GM12878 (cell line): ENCODE data around the gene LY6G6D. TPM values are rescaled to one million over a fixed set of nuclear protein-coding genes. Genes with fewer than 3 reads are reported as not detected.

Experiments
- ATAC-seq: fragments of 200-7000 bp; cut with Tn5 transposase; 3 replicates; pipeline ENCODE4 v1.9.1; 2020; ENCODE audit warnings: mild to moderate bottlenecking, moderate library complexity
- BruUV-seq: library from RNA; stranded (reverse); fragments of 400-500 nt; replicated peaks from 2 replicates; lab custom pipeline; 2021; lab: Mats Ljungman, UMichigan
- CTCF ChIA-PET: fragments of 300-600 bp; sonication (Branson Sonifier 250); formaldehyde crosslinking; extraction: SDS; loops from one replicate; lab custom pipeline; 2021; ENCODE audit warnings: inconsistent platforms; lab: Yijun Ruan, JAX
- POLR2A ChIA-PET: fragments of 350-600 bp; formaldehyde crosslinking; extraction: SDS; loops from one replicate; lab custom pipeline; 2021; ENCODE audit warnings: inconsistent platforms; lab: Charles Lee
- RAD21 ChIA-PET: fragments of 300-600 bp; sonication (Branson Sonifier 250); formaldehyde crosslinking; loops from one replicate; lab custom pipeline; 2023; ENCODE audit warnings: antibody characterized with exemption; ENCODE audit not compliant: unreplicated experiment; lab: Charles Lee
- SMC1A ChIA-PET: fragments of 300-600 bp; sonication (Branson Sonifier 250); formaldehyde crosslinking; loops from one replicate; lab custom pipeline; 2023; ENCODE audit not compliant: unreplicated experiment, uncharacterized antibody; lab: Charles Lee
- DNase-seq: peaks from one replicate; pipeline ENCODE4 v3.0.0-alpha.2; 2011; ENCODE audit warnings: low read depth, low spot score
- FAIRE-seq: peaks from 3 replicates; lab custom pipeline; 2011; peaks lifted over from hg19 to GRCh38; lab: Jason Lieb, UNC
- H2AFZ ChIP-seq: 2 replicates; pipeline ENCODE4 v1.6.0; 2011; ENCODE audit warnings: low read depth, low read length, control low read depth; ENCODE audit not compliant: control insufficient read depth
- H3K27ac ChIP-seq: 2 replicates; pipeline ENCODE4 v1.5.1; 2011; ENCODE audit warnings: control low read depth; ENCODE audit not compliant: control insufficient read depth, insufficient read depth
- H3K27me3 ChIP-seq, 2 experiments: replicated peaks in 1 of 2; 2 replicates each; pipeline versions ENCODE4 v1.6.0 to v1.6.1; 2011; ENCODE audit warnings: low read length in 1 of 2; ENCODE audit not compliant: control insufficient read depth in 2 of 2, insufficient read depth in 2 of 2
- H3K36me3 ChIP-seq, 2 experiments: 2 replicates each; pipeline ENCODE4 v1.5.1; 2011; ENCODE audit warnings: low read length in 1 of 2; ENCODE audit not compliant: control insufficient read depth in 2 of 2, insufficient read depth in 2 of 2
- H3K4me1 ChIP-seq: 2 replicates; pipeline ENCODE4 v1.6.1; 2011; ENCODE audit warnings: mild to moderate bottlenecking, low read length, moderate library complexity, mixed read lengths; ENCODE audit not compliant: control insufficient read depth, insufficient read depth
- H3K4me2 ChIP-seq: 2 replicates; pipeline ENCODE4 v1.6.0; 2011; ENCODE audit warnings: control low read depth; ENCODE audit not compliant: control insufficient read depth, insufficient read depth
- H3K4me3 ChIP-seq: fragments of 200-600 bp; sonication (generic); 2 replicates; pipeline ENCODE4 v1.5.1; 2016
- H3K79me2 ChIP-seq: 2 replicates; pipeline ENCODE4 v1.6.0; 2011; ENCODE audit warnings: low read length; ENCODE audit not compliant: control insufficient read depth, insufficient read depth
- H3K9ac ChIP-seq: 2 replicates; pipeline ENCODE4 v1.8.0; 2011; ENCODE audit warnings: low read length, control low read depth, mixed read lengths; ENCODE audit not compliant: control insufficient read depth, insufficient read depth
- H3K9me3 ChIP-seq: replicated peaks from 3 replicates; pipeline ENCODE4 v1.5.1; 2011; ENCODE audit warnings: mild to moderate bottlenecking, low read length; ENCODE audit not compliant: control insufficient read depth, insufficient read depth
- H4K20me1 ChIP-seq: 2 replicates; pipeline ENCODE4 v1.6.0; 2011; ENCODE audit not compliant: control insufficient read depth, insufficient read depth
- ATF7 ChIP-seq: fragments of 450-650 bp; IDR thresholded peaks from 2 replicates; pipeline ENCODE4 v1.6.1; 2016; ENCODE audit warnings: low read depth, mild to moderate bottlenecking
- BMI1 ChIP-seq: fragments of 450-650 bp; IDR thresholded peaks from 2 replicates; pipeline ENCODE4 v1.6.1; 2016; ENCODE audit warnings: mild to moderate bottlenecking, moderate library complexity, borderline replicate concordance
- CBFB ChIP-seq: IDR thresholded peaks from 2 replicates; pipeline ENCODE4 v1.6.1; 2016; ENCODE audit warnings: antibody characterized with exemption, low read depth
- EGR1 ChIP-seq, 2 experiments: IDR thresholded peaks; 1 replicate in 1 of 2; 2 replicates in 1 of 2; pipeline ENCODE4 v1.6.1; 2011 to 2012; ENCODE audit warnings: low read depth in 2 of 2, low read length in 2 of 2, borderline replicate concordance in 1 of 2, mild to moderate bottlenecking in 1 of 2, moderate library complexity in 1 of 2
- HCFC1 ChIP-seq: fragments of 150-350 bp; IDR thresholded peaks from 2 replicates; pipeline ENCODE4 v1.6.1; 2014; ENCODE audit warnings: low read length
- IRF5 ChIP-seq: fragments of 450-650 bp; IDR thresholded peaks from 2 replicates; pipeline ENCODE4 v1.6.1; 2017; ENCODE audit warnings: borderline replicate concordance
- JUND ChIP-seq: IDR thresholded peaks from 2 replicates; pipeline ENCODE4 v1.6.1; 2012; ENCODE audit warnings: low read depth, mild to moderate bottlenecking, low read length, improper control_type of control experiment, moderate library complexity
- MAX ChIP-seq: IDR thresholded peaks from 2 replicates; pipeline ENCODE4 v1.6.1; 2012; ENCODE audit warnings: low read depth, low read length, improper control_type of control experiment
- MTA3 ChIP-seq: IDR thresholded peaks from 2 replicates; pipeline ENCODE4 v1.6.1; 2012; ENCODE audit warnings: low read length, inconsistent platforms, borderline replicate concordance
- NFIC ChIP-seq: IDR thresholded peaks from 2 replicates; pipeline ENCODE4 v1.6.1; 2012; ENCODE audit warnings: low read depth, mild to moderate bottlenecking, inconsistent platforms, low read length, moderate library complexity
- PAX8 ChIP-seq: fragments of 450-650 bp; IDR thresholded peaks from 2 replicates; pipeline ENCODE4 v1.6.1; 2017; ENCODE audit warnings: mild to moderate bottlenecking, moderate library complexity
- POU2F2 ChIP-seq: IDR thresholded peaks from 3 replicates; pipeline ENCODE4 v1.6.1; 2011; ENCODE audit warnings: low read depth, mild to moderate bottlenecking, low read length, borderline replicate concordance
- RFX5 ChIP-seq: IDR thresholded peaks from 2 replicates; pipeline ENCODE4 v1.6.1; 2011; ENCODE audit warnings: low read depth, low read length, improper control_type of control experiment
- RUNX3 ChIP-seq: IDR thresholded peaks from 2 replicates; pipeline ENCODE4 v1.6.1; 2012; ENCODE audit warnings: low read length, inconsistent platforms
- SMAD5 ChIP-seq: IDR thresholded peaks from 2 replicates; pipeline ENCODE4 v1.6.1; 2016; ENCODE audit warnings: antibody characterized with exemption, low read depth
- ZNF207 ChIP-seq: fragments of 450-650 bp; IDR thresholded peaks from 2 replicates; pipeline ENCODE4 v1.6.1; 2014; ENCODE audit warnings: antibody characterized with exemption, mild to moderate bottlenecking, borderline replicate concordance
- ZNF622 ChIP-seq: fragments of 450-650 bp; IDR thresholded peaks from 2 replicates; pipeline ENCODE4 v1.6.1; 2017; ENCODE audit warnings: mild to moderate bottlenecking, inconsistent platforms
- WGBS: methylation state at CpG from one replicate; pipeline ENCODE4 v1.1.6; 2016; ENCODE audit warnings: low lambda C conversion rate; ENCODE audit not compliant: insufficient replicate concordance, insufficient coverage; ENCODE audit errors: missing lambda C conversion rate; 5-methylcytosine and 5-hydroxymethylcytosine counted together
- in situ Hi-C: fragments of 300-500 bp; cut with MboI; formaldehyde crosslinking; loops from 9 replicates; pipeline ENCODE4 v1.14.3; 2018; ENCODE audit warnings: mixed read lengths
- intact Hi-C: fragments of 100-400 bp; cut with micrococcal nuclease; formaldehyde crosslinking; loops from one replicate; pipeline ENCODE4 v1.14.2; 2022; ENCODE audit not compliant: unreplicated experiment
- polyA plus RNA-seq, 11 experiments: library from polyadenylated mRNA; depleted of rRNA in 4 of 11; unstranded in 6 of 11; stranded (reverse) in 5 of 11; fragments of >200 nt; fragmentation: Nextera tagmentation in 4 of 11; fragmentation: Illumina TruSeq in 1 of 11; extraction: Ambion mirVana in 4 of 11; extraction: Trizol in 1 of 11; gene quantifications; 1 replicate in 1 of 11; 2 replicates in 10 of 11; pipeline versions ENCODE4 v1.2.1 to v1.2.3, GENCODE V29; 2011 to 2016; ENCODE audit warnings: inconsistent platforms in 2 of 11, missing spikeins in 2 of 11, low read depth in 1 of 11
- total RNA-seq, 4 experiments: library from RNA; depleted of rRNA in 3 of 4; stranded (reverse); fragments of >200 nt in 3 of 4; fragmentation: Illumina TruSeq in 1 of 4; extraction: Trizol in 1 of 4; gene quantifications; 2 replicates each; pipeline versions ENCODE4 v1.2.1 to v1.2.3, GENCODE V29; 2013 to 2021
- TF ChIP-seq, protein P1 (sequence below): fragments of 450-650 bp; IDR thresholded peaks from 2 replicates; pipeline ENCODE4 v1.6.1; 2016; ENCODE audit warnings: mild to moderate bottlenecking
- TF ChIP-seq, protein P2 (sequence below): IDR thresholded peaks from 2 replicates; pipeline ENCODE4 v1.6.1; 2012; ENCODE audit warnings: low read depth, low read length, improper control_type of control experiment

The LY6G6D gene
- total and polyA plus RNA-seq, 10 of the 15 experiments (the other 5 are each of a cell fraction or from before 2014, with no cell fraction given), result not detected

DNA sequence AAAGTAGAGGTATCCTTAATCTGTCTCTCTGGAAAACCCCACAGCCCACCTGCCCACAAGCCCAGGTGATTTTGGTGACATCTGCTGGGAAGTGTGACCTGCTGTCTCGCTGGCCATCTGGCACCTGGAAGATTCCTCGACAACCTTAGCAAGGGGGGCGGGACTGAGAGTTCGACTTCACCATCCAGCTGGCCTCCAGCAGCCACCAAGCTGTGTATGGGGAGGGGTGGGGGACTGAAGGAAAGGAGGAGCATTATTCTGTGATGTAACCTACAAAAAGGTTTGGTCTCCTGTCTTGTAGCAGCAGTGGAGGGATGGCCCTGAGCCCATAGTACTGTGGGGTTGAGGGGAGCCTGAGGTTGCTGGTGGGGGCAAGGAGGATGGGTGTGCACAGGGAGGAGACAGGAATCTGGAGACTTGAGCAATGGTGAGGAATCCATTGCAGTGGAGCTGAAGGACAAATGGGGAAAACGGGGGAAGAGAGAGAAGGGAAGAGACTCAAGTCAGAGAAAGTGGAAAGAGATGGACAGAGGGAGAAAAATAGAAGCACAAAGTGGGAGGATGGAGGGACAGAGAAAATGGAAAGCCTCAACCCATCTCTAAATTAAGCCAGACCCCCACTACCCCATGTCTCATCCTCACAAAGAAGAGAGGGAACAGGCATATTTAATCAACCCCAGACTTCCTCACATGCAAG, 4.5 kb upstream of the LY6G6D start (continued):
- TF ChIP-seq RFX5 (no peak), CBFB (no peak), MAX (no peak), HCFC1 (no peak), RUNX3 (no peak), ZNF622 (no peak), BMI1 (no peak)
- TF ChIP-seq, protein P1, sequence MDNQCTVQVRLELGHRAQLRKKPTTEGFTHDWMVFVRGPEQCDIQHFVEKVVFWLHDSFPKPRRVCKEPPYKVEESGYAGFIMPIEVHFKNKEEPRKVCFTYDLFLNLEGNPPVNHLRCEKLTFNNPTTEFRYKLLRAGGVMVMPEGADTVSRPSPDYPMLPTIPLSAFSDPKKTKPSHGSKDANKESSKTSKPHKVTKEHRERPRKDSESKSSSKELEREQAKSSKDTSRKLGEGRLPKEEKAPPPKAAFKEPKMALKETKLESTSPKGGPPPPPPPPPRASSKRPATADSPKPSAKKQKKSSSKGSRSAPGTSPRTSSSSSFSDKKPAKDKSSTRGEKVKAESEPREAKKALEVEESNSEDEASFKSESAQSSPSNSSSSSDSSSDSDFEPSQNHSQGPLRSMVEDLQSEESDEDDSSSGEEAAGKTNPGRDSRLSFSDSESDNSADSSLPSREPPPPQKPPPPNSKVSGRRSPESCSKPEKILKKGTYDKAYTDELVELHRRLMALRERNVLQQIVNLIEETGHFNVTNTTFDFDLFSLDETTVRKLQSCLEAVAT, result no peak

GRCh38 chr6:31711233-31711632, 3.9 kb upstream of the LY6G6D start:
- ChIA-PET SMC1A (no interaction called here), RAD21 (interaction anchor here (0.7 kb wide), 1 partner anchor 119 kb away, joined by 3 read pairs; no protein-coding TSS in a partner anchor), CTCF (interaction anchor here (0.5 to 2.9 kb wide), 3 partner anchors 27 to 58 kb away, joined by 3 to 14 read pairs (median 3); no protein-coding TSS in a partner anchor), POLR2A (no interaction called here)
- WGBS, result 27% methylated on average over 8 of the region's 8 CpGs
- Histone ChIP-seq H3K79me2 (no peaks in the 10 kb centered on the region), H3K36me3 (no peaks in the 10 kb centered on the region), H2AFZ (no peak overlapping the region), H3K27me3 (peaks cover 0 to 2% of the 10 kb centered on the region in 2 experiments; a peak in 3 of 4 replicates), H3K27ac (no peak overlapping the region), H3K4me2 (no peak overlapping the region), H3K9me3 (no peaks in the 10 kb centered on the region), H3K4me1 (no peaks in the 10 kb centered on the region), H3K9ac (no peak overlapping the region), H3K4me3 (no peak overlapping the region), H4K20me1 (no peaks in the 10 kb centered on the region)
- ATAC-seq (peak; percentile 37; the same call in 2 of the 3 replicates), DNase-seq (no peak), FAIRE-seq (no peak)
- in situ Hi-C loops, result no loop called here
- BruUV-seq, result no TSS peak
- intact Hi-C loops, result no loop called here
- TF ChIP-seq, protein P2, sequence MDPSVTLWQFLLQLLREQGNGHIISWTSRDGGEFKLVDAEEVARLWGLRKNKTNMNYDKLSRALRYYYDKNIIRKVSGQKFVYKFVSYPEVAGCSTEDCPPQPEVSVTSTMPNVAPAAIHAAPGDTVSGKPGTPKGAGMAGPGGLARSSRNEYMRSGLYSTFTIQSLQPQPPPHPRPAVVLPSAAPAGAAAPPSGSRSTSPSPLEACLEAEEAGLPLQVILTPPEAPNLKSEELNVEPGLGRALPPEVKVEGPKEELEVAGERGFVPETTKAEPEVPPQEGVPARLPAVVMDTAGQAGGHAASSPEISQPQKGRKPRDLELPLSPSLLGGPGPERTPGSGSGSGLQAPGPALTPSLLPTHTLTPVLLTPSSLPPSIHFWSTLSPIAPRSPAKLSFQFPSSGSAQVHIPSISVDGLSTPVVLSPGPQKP, result no peak
- no peak for TF ChIP-seq SMAD5
- TF ChIP-seq IRF5, result no peak
- TF ChIP-seq EGR1 (IDR thresholded peaks at IDR 0.05; ENCODE audit: borderline replicate concordance in 1 of 2, low read depth in 2 of 2, low read length in 2 of 2), result no peak
- no peak for TF ChIP-seq HCFC1
- no peak for TF ChIP-seq NFIC
- TF ChIP-seq ZNF207, result no peak
- TF ChIP-seq JUND, result no peak
- TF ChIP-seq MTA3, result no peak
- no peak for TF ChIP-seq ATF7
- no peak for TF ChIP-seq POU2F2
- no peak for TF ChIP-seq PAX8
